KMS-11 (cell line): ENCODE measurements around the gene ZNF618.

Experiments used
- H2AFZ ChIP-seq: fragments of 200-600 bp; sonication (generic); 2 replicates; pipeline ENCODE4 v1.6.1; 2016; ENCODE audit warnings: antibody characterized with exemption, mixed run types, low read depth
- H3K27ac ChIP-seq: fragments of 200-600 bp; sonication (generic); 2 replicates; pipeline ENCODE4 v1.6.1; 2016; ENCODE audit warnings: mild to moderate bottlenecking, mixed run types
- H3K27me3 ChIP-seq: fragments of 200-600 bp; sonication (generic); 2 replicates; pipeline ENCODE4 v1.6.1; 2017; ENCODE audit warnings: mild to moderate bottlenecking, low read depth, mixed run types, moderate library complexity; ENCODE audit not compliant: insufficient read depth
- H3K36me3 ChIP-seq: fragments of 200-600 bp; sonication (generic); 2 replicates; pipeline ENCODE4 v1.6.1; 2017; ENCODE audit warnings: mild to moderate bottlenecking, mixed run types; ENCODE audit not compliant: insufficient read depth
- H3K4me1 ChIP-seq: fragments of 200-600 bp; sonication (generic); 2 replicates; pipeline ENCODE4 v1.6.1; 2016; ENCODE audit warnings: mild to moderate bottlenecking, low read depth, mixed run types; ENCODE audit not compliant: poor library complexity, severe bottlenecking
- H3K4me2 ChIP-seq: fragments of 200-600 bp; sonication (generic); 2 replicates; pipeline ENCODE4 v1.7.0; 2016; ENCODE audit warnings: mild to moderate bottlenecking, mixed run types
- H3K4me3 ChIP-seq: fragments of 200-600 bp; sonication (generic); IDR thresholded peaks from 2 replicates; pipeline ENCODE4 v1.6.1; 2017; ENCODE audit warnings: low read depth, low read length, mixed read lengths; ENCODE audit not compliant: insufficient read depth
- H3K79me2 ChIP-seq: fragments of 200-600 bp; sonication (generic); 2 replicates; pipeline ENCODE4 v1.6.1; 2016; ENCODE audit warnings: low read depth, mixed run types; ENCODE audit not compliant: insufficient read depth
- H3K9ac ChIP-seq: fragments of 200-600 bp; sonication (generic); 2 replicates; pipeline ENCODE4 v1.6.1; 2016; ENCODE audit warnings: mild to moderate bottlenecking, mixed run types
- H4K20me1 ChIP-seq: fragments of 200-600 bp; sonication (generic); 2 replicates; pipeline ENCODE4 v1.6.1; 2016; ENCODE audit warnings: mild to moderate bottlenecking, mixed run types; ENCODE audit not compliant: insufficient read depth
- CTCF ChIP-seq: fragments of 200-600 bp; sonication (generic); conservative IDR thresholded peaks from 2 replicates; pipeline ENCODE4 v1.6.1; 2017; ENCODE audit warnings: low read depth, mild to moderate bottlenecking, antibody characterized with exemption, low read length, moderate library complexity, mixed read lengths

Gene ZNF618

GRCh38 chr9:114034196-114034595, 158.1 kb downstream of the ZNF618 start:
- Histone ChIP-seq H3K4me2 (no peak overlapping the region), H3K9ac (no peak overlapping the region), H3K36me3 (no peaks in the 10 kb centered on the region), H3K27ac (no peak overlapping the region), H3K27me3 (no peaks in the 10 kb centered on the region), H2AFZ (no peak overlapping the region), H3K79me2 (no peaks in the 10 kb centered on the region), H4K20me1 (no peaks in the 10 kb centered on the region), H3K4me3 (no peak overlapping the region), H3K4me1 (no peaks in the 10 kb centered on the region)
- no peak for TF ChIP-seq CTCF

- TF ChIP-seq CTCF = no peak
- no peak overlapping the region for H3K9ac ChIP-seq
- H3K4me3 ChIP-seq = no peak overlapping the region
- no peaks in the 10 kb centered on the region for H3K4me1 ChIP-seq
- H3K27ac ChIP-seq = no peak overlapping the region
- H3K79me2 ChIP-seq = no peaks in the 10 kb centered on the region
- H2AFZ ChIP-seq = no peak overlapping the region
- H4K20me1 ChIP-seq = no peaks in the 10 kb centered on the region
- no peaks in the 10 kb centered on the region for H3K36me3 ChIP-seq
- H3K4me2 ChIP-seq = no peak overlapping the region
- H3K27me3 ChIP-seq = no peaks in the 10 kb centered on the region
Measured at GRCh38 chr9:114034661-114035062, 158.6 kb downstream of the ZNF618 start.

- Histone ChIP-seq H3K4me3 (no peak overlapping the region), H3K27me3 (no peaks in the 10 kb centered on the region), H3K36me3 (no peaks in the 10 kb centered on the region), H3K27ac (no peak overlapping the region), H3K4me2 (no peak overlapping the region), H3K9ac (no peak overlapping the region), H2AFZ (no peak overlapping the region), H4K20me1 (no peaks in the 10 kb centered on the region), H3K4me1 (no peaks in the 10 kb centered on the region), H3K79me2 (no peaks in the 10 kb centered on the region)
- no peak for TF ChIP-seq CTCF
Measured at GRCh38 chr9:114035221-114035844, 159.2 kb downstream of the ZNF618 start.

- TF ChIP-seq CTCF = no peak
- no peak overlapping the region for H3K9ac ChIP-seq
- H2AFZ ChIP-seq = no peak overlapping the region
- no peaks in the 10 kb centered on the region for H4K20me1 ChIP-seq
- no peak overlapping the region for H3K27ac ChIP-seq
- H3K36me3 ChIP-seq = no peaks in the 10 kb centered on the region
- no peaks in the 10 kb centered on the region for H3K4me1 ChIP-seq
- no peak overlapping the region for H3K4me2 ChIP-seq
- no peak overlapping the region for H3K4me3 ChIP-seq
- no peaks in the 10 kb centered on the region for H3K79me2 ChIP-seq
- no peaks in the 10 kb centered on the region for H3K27me3 ChIP-seq
Measured at GRCh38 chr9:114035845-114036801, 160.0 kb downstream of the ZNF618 start.
